Hepatocyte (in vitro differentiated cells): ENCODE measurements around the gene REV1.

Source experiments
- EZH2 ChIP-seq: fragments of 200-600 bp; sonication (generic); IDR thresholded peaks from 2 replicates; pipeline ENCODE4 v1.6.1; 2016; ENCODE audit warnings: antibody characterized with exemption, mild to moderate bottlenecking, borderline replicate concordance
- EZH2phosphoT487 ChIP-seq: fragments of 200-600 bp; sonication (generic); IDR thresholded peaks from one replicate; pipeline ENCODE4 v1.6.1; 2018; ENCODE audit warnings: antibody characterized with exemption, mild to moderate bottlenecking, low read depth, moderate library complexity; ENCODE audit not compliant: unreplicated experiment, severe bottlenecking
- TF ChIP-seq, protein P1 (sequence below): fragments of 200-600 bp; sonication (generic); IDR thresholded peaks from 2 replicates; pipeline ENCODE4 v1.5.1; 2016; ENCODE audit warnings: antibody characterized with exemption, mild to moderate bottlenecking; ENCODE audit not compliant: poor library complexity

DNA sequence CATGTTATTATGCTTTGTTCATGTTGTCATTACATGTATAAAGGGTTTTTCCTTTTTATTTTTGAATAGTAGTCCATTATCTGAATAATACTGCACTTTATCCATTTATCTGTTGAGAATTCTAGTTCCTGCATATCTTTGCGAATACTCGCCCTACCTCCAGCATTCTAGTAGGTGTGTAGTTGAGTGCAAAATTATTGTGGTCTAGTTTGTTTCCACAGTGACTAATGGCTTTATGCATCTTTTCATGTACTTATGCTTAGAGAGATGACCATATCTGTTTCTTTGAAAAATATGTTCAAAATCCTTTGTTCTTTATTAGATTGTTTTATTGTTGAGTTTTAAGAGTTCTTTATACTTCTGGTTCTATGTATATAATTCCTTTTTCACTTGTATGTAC is 103.8 kb downstream of the REV1 start:
- TF ChIP-seq, protein P1, sequence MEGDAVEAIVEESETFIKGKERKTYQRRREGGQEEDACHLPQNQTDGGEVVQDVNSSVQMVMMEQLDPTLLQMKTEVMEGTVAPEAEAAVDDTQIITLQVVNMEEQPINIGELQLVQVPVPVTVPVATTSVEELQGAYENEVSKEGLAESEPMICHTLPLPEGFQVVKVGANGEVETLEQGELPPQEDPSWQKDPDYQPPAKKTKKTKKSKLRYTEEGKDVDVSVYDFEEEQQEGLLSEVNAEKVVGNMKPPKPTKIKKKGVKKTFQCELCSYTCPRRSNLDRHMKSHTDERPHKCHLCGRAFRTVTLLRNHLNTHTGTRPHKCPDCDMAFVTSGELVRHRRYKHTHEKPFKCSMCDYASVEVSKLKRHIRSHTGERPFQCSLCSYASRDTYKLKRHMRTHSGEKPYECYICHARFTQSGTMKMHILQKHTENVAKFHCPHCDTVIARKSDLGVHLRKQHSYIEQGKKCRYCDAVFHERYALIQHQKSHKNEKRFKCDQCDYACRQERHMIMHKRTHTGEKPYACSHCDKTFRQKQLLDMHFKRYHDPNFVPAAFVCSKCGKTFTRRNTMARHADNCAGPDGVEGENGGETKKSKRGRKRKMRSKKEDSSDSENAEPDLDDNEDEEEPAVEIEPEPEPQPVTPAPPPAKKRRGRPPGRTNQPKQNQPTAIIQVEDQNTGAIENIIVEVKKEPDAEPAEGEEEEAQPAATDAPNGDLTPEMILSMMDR = no peak
- TF ChIP-seq EZH2 (no peak), EZH2phosphoT487 (no peak)
